GM21786 (cell line): ENCODE results near the gene F10.
"Not testable (repeated sequence)": the region's sequence is repeated elsewhere in the genome, so short reads cannot be mapped to it uniquely, and the experiment has no call there.

Experiments used
- ATAC-seq: cut with Tn5 transposase; IDR thresholded peaks from one replicate; pipeline ENCODE4 v1.9.1; 2021; ENCODE audit not compliant: unreplicated experiment

Gene F10

DNA sequence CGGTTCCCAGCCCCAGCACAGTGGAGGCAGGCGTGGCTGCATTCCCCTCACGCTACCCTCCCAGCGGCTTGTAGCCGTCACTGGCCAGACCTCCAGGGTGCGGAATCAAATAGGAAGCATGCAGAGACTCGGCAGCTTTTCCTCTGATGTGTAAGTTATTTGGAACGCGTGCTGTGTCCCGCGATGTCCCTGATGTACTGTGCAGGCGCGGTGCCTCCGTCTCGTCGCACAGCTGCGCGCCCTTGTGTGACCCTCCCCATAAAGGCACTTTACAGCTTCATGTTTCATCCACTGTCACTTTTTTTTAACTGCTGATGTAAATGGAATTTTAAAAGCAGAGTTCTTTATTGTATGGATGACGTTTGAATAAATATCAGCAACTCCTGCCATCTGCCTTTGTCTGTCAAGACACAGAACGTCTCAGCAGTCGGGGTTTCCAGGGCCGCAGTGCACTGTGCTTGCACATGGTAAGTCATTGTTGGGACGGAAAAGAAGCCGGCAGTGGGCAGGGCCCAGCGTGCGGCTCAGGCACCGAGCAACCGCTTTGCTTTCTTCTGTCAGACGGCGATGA lies 24.4 kb upstream of the F10 start:
- no peak for ATAC-seq

DNA sequence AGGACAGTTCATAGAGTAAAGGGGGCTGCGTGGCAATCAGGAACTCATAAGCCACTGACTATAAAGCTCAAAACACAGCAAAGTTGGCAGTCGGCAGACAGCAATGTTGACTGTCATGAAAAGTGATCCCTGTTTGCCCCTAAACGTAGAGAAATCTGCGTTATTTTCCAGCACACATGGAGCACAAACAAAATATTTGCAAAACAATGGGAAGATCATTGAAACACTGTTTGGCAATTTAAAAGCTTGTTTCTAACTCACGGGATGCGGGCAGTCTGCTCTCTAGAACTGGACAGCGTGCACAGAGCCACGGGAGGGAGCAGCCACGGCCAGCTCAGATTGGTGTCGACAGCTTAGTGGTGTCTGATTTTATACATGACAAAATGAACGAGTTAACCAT lies 23.5 kb upstream of the F10 start:
- no peak for ATAC-seq

DNA sequence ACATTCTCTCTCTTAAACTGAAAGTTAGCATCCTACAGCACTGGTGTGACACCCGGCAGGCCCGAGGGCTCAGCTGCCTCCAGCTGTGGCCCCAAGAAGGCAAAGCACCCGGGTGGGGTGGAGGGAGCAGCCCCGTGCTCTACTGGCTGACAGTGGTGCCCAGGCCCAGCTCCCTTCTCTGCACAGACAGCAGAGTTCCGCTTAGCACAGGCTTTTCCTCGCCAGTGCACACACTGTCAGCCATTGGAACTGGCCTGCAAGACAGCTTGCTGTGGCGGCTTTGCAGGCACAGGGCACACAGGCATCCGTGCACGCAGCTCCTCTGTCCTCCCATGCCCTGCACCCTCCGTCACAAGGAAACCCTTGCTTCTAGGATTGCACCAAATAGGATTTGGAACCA lies 20.3 kb upstream of the F10 start:
- not testable (repeated sequence) for ATAC-seq

DNA sequence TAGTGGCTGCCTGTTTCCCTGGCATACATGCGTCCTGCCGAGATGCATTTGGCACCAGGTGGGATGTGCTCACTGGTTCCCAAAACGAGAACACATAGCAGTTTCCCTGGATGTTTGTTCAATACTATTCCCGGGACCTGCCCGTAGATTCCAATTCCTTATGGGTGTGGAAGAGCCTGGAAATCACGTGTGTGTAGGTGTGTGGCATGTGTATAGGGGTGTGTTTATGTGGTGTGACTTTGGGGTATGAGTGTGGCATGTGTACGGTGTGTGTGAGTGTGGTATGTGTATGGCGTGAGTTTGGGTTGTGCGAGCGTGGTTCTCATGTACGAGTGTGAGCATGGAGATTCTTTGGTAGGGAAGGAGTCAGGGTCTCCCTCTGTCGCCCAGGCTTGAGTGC lies 19.9 kb upstream of the F10 start:
- no peak for ATAC-seq

DNA sequence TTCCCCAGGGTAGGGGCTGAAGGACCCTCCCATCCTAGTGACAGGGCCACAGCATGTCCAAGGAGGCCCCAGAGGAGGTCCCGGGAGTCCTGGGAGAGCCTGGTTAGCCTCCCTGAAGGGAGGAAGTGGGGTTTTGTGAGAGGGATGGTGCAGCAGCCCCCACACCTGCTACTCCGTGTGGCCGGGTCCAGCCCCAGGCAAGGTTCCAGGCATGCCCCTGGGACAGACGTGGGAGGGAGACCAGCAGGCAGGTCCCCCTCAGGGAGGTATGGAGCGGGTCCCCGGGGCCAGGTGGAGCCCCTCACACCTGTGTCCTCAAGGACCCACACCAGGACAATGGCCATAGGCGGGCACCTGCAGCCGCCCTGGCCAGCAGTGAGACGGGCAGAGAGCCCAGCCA lies 19.0 kb upstream of the F10 start:
- ATAC-seq, result no peak

DNA sequence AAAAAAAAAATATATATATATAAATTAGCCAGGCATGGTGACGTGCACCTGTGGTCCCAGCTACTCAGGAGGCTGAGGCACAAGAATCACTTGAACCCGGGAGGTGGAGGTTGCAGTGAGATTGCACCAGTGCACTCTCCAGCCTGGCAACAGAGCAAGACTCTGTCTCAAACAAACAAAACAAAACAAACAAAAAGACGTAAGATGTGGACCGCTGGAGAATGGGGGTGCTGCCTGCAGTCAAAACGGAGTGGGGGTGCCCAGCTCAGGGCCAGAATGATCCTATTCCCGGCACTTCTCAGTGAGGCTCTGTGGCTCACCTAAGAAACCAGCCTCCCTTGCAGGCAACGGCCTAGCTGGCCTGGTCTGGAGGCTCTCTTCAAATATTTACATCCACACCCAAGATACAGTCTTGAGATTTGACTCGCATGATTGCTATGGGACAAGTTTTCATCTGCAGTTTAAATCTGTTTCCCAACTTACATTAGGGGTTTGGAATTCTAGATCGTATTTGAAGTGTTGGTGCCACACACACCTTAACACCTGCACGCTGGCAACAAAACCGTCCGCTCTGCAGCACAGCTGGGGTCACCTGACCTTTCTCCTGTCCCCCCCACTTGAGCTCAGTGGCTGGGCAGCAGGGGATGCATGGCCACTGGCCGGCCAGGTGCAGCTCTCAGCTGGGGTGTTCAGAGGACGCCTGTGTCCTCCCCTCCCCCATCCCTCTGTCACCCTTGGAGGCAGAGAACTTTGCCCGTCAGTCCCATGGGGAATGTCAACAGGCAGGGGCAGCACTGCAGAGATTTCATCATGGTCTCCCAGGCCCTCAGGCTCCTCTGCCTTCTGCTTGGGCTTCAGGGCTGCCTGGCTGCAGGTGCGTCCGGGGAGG lies 17.3 kb upstream of the F10 start, which contains the start of gene F7:
F7 (plus strand) TSS at position 760 of the 889 bp plus-strand sequence; CDS start at position 811, 51 bp downstream.
- ATAC-seq, result no peak

DNA sequence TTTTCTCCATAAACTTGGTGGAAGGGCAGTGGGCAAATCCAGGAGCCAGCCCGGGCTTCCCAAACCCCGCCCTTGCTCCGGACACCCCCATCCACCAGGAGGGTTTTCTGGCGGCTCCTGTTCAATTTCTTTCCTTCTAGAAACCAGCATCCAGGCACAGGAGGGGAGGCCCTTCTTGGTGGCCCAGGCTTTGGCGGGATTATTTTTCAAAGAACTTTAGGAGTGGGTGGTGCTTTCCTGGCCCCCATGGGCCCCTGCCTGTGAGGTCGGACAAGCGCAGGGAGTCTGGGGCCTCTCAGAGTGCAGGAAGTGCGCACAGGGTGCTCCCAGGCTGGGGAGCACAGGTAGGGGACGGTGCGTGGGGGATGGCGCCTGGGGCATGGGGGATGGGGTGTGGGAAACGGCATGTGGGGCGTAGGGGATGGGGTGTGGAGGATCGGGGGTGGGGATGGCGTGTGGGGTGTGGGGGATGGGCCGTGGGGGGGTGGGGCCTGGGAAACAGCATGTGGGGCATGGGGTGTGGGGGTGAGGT lies 16.6 kb upstream of the F10 start:
- no peak for ATAC-seq

DNA sequence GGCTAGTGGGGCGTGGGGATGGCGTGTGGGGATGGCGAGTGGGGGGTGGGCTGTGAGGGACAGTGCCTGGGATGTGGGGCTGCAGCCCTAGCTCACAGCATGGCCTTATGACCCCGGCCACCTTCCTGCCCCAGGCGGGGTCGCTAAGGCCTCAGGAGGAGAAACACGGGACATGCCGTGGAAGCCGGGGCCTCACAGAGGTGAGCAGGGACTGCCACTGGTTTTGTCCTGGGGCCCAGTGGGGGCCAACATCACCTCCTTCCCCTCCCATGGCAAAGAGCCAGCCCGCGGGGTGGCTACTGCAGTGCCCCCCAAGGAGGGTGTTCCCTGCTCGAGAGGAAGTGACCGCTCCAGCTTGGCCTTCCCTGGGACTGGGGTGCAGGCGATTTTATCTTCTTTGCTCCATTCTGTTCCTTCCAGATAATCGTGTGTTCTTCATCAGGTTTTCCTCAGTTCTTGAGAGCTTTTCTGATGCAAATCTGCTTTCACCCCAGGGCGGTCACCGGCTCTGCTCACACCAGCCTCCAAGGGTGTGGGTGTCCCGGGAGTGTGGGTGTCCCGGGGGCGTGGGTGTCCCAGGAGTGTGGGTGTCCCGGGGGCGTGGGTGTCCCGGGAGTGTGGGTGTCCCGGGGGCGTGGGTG lies 15.8 kb upstream of the F10 start:
- ATAC-seq, result no peak

DNA sequence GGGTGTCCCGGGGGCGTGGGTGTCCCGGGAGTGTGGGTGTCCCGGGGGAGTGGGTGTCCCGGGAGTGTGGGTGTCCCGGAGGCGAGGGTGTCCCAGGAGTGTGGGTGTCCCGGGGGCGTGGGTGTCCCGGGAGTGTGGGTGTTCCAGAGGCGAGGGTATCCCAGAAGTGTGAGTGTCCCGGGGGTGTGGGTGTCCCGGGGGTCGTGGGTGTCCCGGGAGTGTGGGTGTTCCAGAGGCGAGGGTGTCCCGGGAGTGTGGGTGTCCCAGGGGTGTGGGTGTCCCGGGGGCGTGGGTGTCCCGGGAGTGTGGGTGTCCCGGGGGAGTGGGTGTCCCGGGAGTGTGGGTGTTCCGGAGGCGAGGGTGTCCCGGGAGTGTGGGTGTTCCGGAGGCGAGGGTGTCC lies 14.1 kb upstream of the F10 start:
- ATAC-seq, result not testable (repeated sequence)

DNA sequence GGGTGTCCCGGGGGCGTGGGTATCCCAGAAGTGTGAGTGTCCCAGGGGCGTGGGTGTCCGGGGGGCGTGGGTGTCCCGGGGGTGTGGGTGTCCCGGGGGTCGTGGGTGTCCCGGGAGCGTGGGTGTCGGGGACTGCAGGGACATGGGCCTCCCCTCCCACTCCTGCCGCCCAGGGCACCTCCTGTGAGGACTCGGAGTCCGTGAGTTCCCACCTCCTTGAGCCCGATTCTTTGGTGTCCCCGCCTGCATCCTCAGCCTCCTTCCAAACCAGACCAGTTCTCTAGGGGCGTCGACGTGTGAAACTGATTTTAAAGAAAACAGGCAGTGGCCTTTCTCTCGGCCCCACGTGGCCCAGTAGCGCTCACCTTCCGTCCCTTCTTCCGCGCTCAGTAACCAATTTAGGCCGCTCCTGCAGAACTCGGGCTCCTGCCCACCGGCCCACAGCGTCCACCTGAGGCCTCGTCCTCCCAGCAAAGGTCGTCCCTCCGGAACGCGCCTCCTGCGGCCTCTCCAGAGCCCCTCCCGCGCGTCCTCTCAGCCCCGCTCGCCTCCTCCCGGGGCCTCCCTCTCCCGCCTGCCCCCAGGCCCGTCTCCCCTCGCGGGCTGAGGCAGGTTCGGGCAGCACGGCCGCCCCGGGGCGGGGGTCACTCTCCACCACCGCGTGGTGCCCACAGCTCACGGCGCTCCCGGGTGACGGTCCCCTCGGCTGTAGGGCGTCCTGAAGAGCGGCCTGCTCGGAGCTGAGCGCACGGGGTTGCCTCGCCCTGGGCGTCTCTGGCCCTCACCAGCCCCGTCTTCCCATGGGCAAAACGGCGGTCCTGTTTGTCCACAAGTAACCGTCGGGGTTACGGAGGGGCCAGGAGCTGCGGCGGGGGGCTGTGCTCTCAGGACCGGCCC lies 13.2 kb upstream of the F10 start:
- no peak for ATAC-seq

DNA sequence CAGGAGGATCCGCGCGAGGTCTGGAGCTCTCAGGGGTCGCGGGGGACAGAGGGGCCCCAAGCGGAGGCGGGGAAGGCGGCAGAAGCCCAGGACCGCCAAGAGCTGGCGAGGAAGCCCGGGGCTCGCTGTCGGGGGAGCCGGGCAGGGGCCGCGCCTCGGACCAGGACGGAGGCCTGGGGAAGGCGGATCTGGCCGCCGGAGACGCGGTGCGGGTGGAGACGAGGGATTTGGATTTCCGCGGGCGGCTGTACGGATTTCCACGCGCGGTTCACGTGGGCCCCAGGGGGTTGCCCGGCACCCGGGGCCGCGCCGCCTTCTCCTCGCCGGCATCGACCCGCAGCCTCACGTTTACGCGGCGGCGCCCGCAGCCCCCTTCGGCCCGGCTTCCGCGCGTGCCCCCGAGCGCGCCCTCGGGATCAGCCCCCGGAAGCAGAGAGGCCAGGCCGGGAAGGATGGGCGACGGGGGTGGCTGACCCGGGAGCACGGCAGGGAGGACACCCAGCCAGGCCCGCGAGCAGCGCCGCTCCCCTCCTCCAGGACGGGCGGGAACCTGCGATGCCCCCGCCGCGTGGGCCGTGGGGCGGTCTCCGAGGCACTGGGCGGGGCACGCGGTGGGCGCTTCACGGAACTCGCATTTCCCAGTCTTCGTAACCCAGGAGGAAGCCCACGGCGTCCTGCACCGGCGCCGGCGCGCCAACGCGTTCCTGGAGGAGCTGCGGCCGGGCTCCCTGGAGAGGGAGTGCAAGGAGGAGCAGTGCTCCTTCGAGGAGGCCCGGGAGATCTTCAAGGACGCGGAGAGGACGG lies 12.3 kb upstream of the F10 start:
- ATAC-seq, result no peak

DNA sequence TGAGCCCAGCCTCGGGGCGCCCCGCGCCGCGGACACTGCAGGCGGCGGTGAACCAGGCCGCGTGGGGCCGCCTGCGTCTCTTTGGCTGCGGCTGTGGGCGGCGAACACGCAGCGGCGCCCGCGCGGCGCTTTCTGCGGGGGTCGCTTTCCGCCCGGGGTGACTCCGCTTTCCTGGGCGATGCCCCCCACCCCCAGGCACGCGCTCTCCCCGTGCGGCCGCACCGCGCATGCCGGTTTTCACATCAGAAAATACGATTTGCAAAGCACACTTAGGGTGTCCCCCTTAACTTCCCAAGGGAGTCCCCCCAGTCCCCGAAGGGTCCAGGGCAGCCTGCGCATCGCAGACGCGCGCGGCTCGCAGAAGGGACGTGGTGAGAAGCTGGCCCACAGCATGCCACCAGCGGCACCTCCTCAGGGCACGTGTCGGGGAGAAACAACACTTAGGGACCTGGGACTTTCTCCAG lies 11.7 kb upstream of the F10 start:
- no peak for ATAC-seq

DNA sequence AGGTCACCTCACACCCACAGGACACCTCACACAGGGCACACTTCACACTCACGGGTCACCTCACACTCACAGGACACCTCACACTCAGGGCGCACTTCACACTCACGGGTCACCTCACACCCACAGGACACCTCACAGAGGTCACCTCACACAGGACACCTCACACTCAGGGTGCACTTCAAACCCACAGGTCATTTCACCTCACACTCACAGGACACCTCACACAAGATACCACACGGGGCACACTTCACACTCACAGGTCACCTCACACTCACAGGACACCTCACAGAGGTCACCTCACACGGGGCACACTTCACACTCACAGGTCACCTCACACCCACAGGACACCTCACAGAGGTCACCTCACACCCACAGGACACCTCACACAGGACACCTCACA lies 10.8 kb upstream of the F10 start:
- ATAC-seq, result not testable (repeated sequence)

DNA sequence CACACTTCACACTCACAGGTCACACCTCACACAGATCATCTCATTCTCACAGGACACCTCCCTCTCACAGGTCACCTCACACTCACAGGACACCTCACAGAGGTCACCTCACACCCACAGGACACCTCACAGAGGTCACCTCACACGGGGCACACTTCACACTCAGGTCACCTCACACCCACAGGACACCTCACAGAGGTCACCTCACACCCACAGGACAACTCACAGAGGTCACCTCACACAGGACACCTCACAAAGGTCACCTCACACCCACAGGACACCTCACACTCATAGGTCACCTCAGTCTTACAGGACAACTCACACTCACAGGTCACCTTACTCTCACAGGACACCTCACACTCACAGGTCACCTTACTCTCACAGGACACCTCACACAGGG lies 10.1 kb upstream of the F10 start:
- not testable (repeated sequence) for ATAC-seq

DNA sequence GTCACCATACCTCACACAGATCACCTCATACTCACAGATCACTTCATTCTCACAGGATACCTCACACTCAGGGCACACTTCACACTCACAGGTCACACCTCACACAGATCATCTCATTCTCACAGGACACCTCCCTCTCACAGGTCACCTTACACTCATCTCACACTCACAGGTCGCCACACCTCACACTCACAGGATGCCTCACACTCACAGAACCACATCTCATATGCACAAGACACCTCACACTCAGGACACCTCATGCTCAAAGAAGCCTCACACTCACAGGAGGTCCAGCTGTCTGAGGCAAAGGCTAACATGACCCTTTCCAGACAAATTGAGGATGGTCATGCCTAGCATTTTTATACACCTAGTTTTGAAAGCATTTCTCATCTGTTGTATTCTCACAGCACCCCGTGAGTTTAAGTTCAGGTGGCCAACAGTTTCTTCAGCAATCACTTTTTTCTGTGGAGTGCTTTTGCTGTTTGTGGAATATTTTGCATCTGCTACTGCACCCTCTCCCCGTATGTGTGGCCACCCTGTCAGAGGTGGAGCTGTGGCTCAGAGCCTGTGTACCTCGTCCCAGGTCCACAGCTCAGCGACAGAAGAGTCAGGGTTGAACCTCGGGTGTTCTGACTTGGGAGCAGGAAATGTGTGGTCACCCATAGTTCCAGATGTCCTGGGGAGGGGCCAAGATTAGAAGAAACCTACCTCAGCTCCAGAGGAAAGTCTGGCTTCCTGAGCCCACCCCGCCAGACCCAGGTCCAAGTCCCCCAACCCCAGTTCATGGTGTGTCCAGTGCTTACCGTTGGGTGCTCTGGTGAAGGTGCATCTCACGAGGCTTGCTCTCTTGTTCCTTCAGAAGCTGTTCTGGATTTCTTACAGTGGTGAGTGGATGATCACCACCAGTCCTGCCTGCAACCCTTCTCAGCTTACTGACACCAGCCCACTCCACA lies 9.4 kb upstream of the F10 start:
- ATAC-seq, result no peak

DNA sequence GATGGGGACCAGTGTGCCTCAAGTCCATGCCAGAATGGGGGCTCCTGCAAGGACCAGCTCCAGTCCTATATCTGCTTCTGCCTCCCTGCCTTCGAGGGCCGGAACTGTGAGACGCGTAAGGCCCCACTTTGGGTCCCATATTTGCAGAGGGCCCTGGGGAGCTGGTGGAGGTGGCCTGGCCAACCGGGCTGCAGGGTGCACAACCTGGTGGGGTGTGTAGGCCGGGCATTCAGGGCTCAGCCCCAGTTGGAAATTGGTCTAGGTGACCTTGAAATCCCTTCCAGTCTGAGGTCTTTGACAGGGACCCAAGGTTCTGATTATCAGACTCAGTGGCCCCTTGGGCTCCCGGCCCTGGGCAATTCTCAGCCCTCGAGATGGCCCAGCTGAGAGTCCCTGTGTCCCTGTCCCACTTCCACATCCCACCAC lies 8.7 kb upstream of the F10 start:
- ATAC-seq, result no peak

DNA sequence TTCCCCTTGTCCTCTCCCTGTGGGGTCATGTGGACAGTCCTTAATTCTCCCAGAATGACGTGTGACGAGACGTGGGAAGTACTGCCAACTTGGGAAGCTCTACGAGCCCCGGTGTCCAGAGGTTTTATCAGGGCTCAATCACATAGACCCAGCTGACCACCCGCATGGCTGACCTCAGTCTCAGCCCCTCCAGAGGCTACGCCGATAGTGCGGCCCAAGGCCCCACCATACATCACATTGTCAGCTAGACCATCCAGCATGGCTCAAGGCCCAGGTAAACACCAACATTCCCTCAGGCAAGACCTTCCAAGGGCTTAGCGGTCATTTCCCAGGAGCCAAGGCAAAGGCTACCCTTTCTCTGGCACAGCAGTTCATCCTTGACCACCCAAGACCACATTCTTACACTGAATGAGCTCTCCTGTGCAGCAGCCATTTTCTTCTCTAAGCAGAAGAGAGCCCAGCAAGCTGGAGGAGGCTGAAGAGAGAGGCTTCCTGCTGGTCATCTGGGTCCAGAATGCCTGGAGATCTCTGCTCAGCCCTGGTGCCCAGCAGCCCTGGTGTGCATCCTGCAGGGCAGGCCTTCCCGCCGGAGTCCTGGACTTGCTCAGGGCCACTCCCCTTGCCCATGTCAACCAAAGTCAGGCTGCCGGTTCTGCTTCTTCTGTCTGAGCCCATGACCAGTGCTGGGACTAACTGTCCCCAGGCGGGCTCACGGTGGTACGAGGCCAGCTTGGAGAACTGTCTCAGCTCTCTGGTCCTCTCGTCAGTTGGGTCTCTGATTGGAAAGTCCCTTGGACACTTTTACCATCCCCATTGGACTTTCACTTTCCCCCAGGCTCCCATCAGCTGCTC lies 7.9 kb upstream of the F10 start:
- ATAC-seq, result no peak
